Tibial nerve (tissue), 4 donors: ENCODE measurements around the gene PLCE1. TPM values are rescaled to one million over a fixed set of nuclear protein-coding genes. Genes with fewer than 3 reads are reported as not detected.

Source experiments
- DNase-seq, 2 donors: peaks; one replicate each; pipeline ENCODE4 v3.0.0-alpha.2; 2019; ENCODE audit warnings: low spot score in 2 of 2
- H3K27ac ChIP-seq, 4 donors: fragments of 200-600 bp; sonication (generic) in 3 of 4; one replicate each; pipeline ENCODE4 v1.5.1; 2017 to 2019; ENCODE audit warnings: mild to moderate bottlenecking in 1 of 4
- H3K27me3 ChIP-seq, 2 donors: fragments of 200-600 bp; sonication (generic) in 1 of 2; one replicate each; pipeline versions ENCODE4 v1.5.1 to v1.6.0; 2017 to 2019
- H3K36me3 ChIP-seq, 3 donors: fragments of 200-600 bp; sonication (generic); one replicate each; pipeline ENCODE4 v1.5.1; 2018 to 2019
- H3K4me1 ChIP-seq, 4 donors: fragments of 200-600 bp; sonication (generic) in 3 of 4; one replicate each; pipeline ENCODE4 v1.5.1; 2017 to 2019
- H3K4me3 ChIP-seq, 4 donors: fragments of 200-600 bp; sonication (generic) in 3 of 4; one replicate each; pipeline ENCODE4 v1.5.1; 2017 to 2019; ENCODE audit warnings: mild to moderate bottlenecking in 1 of 4, moderate library complexity in 1 of 4
- H3K9me3 ChIP-seq, 4 donors: fragments of 200-600 bp; sonication (generic) in 3 of 4; one replicate each; pipeline ENCODE4 v1.5.1; 2017 to 2019
- EP300 ChIP-seq, 2 donors: sonication (generic); formaldehyde crosslinking; IDR thresholded peaks; one replicate each; pipeline ENCODE4 v1.6.1; 2017; ENCODE audit warnings: antibody characterized with exemption in 2 of 2, mild to moderate bottlenecking in 1 of 2
- POLR2A ChIP-seq, 2 donors: fragments of 450-650 bp; IDR thresholded peaks; one replicate each; pipeline ENCODE4 v1.6.1; 2017; ENCODE audit warnings: antibody characterized with exemption in 2 of 2, mild to moderate bottlenecking in 2 of 2, moderate library complexity in 2 of 2
- WGBS, 2 donors: methylation state at CpG; one replicate each; pipeline ENCODE4 v1.1.5; 2018; 5-methylcytosine and 5-hydroxymethylcytosine counted together
- total RNA-seq, 4 donors: library from RNA; depleted of rRNA; stranded (reverse); fragments of >200 nt; gene quantifications; one replicate each; pipeline ENCODE4 v1.1.0, GENCODE V29; 2016
- TF ChIP-seq, protein P1 (sequence below), 5 experiments: fragments of 200-600 bp in 3 of 5; fragments of 450-650 bp in 2 of 5; sonication (generic) in 3 of 5; IDR thresholded peaks; one replicate each; pipeline ENCODE4 v1.5.1; 2016 to 2019; ENCODE audit warnings: antibody characterized with exemption in 5 of 5, mild to moderate bottlenecking in 3 of 5, moderate library complexity in 2 of 5

The PLCE1 gene
- total RNA-seq, 4 donors from 2014 or later: 16.3 to 30.6 (median 22.7) TPM

DNA sequence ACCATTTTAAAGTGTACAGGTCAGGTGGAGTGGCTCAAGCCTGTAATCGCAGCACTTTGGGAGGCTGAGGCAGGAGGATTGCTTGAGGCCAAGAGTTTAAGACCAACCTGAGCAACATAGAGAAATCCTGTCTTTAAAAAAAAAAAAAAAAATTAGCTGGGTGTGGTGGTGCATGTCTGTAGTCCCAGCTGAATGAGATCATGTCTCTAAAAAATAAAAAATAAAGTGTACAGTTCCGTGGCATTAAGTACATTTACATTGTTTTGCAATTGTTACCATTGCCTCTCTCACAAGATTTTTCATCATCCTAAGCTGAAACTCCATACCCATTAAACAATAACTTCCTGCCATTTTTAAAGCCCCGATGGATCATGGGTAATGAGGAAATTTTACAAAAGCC, 20.6 kb downstream of the PLCE1 start:
- TF ChIP-seq POLR2A (IDR thresholded peaks at IDR 0.05): no peak
- TF ChIP-seq, protein P1, sequence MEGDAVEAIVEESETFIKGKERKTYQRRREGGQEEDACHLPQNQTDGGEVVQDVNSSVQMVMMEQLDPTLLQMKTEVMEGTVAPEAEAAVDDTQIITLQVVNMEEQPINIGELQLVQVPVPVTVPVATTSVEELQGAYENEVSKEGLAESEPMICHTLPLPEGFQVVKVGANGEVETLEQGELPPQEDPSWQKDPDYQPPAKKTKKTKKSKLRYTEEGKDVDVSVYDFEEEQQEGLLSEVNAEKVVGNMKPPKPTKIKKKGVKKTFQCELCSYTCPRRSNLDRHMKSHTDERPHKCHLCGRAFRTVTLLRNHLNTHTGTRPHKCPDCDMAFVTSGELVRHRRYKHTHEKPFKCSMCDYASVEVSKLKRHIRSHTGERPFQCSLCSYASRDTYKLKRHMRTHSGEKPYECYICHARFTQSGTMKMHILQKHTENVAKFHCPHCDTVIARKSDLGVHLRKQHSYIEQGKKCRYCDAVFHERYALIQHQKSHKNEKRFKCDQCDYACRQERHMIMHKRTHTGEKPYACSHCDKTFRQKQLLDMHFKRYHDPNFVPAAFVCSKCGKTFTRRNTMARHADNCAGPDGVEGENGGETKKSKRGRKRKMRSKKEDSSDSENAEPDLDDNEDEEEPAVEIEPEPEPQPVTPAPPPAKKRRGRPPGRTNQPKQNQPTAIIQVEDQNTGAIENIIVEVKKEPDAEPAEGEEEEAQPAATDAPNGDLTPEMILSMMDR (IDR thresholded peaks at IDR 0.05): no peak
- no peak for TF ChIP-seq EP300 (IDR thresholded peaks at IDR 0.05)
- H3K27ac ChIP-seq: no peak overlapping the region
- no peaks in the 10 kb centered on the region for H3K27me3 ChIP-seq
- H3K4me1 ChIP-seq: peaks cover 0 to 18% (median 6%) of the 10 kb centered on the region in 4 donors
- no peak for DNase-seq
- no peak overlapping the region for H3K4me3 ChIP-seq
- 83 to 85% methylated on average over 3 of the region's 3 CpGs for WGBS, 2 donors
- no peaks in the 10 kb centered on the region for H3K36me3 ChIP-seq
- no peaks in the 10 kb centered on the region for H3K9me3 ChIP-seq

DNA sequence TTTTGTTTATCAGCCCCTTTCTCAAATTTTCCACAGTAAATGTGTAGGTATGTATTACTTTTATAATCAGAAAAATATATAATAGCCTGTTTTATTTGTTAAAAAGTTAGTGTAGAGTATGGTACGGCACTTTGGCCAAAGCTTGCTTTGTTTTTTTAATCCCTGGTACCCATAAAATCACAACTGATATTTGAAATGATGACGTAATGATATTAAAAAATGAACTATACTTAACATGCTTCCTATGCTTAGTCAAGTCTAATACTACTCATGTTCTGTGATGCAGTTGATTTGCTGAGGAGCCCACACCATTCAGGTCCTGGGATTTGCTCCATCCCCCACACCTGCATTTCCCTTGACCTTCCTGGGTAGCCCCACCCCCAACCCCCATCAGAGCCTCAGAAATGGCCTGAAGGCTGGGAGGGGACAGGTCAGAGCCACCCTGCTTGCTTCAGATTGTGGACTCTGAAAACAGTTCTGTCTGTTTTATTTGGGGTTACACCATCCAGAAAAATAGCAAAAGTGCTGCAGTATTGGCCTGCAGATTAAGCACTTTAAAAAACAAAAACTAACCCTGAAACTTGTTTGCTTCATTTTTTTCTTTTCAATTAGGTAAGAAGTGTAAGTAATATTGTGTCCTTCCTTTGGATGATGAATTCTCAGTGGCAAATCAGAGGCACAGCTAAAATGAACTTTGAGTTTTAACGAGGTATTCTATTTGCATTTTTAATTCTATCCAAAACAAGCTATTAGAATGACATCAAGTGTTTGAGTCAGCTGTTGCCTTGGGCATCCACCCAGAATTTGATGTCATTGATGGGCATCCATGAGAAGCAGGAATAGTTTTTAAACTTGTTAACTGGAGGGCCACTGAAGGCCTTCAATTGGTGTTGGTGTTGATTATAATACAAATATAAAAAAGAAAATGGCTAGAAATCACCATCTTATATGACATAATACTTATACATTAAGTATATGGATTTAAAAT, 23.3 kb downstream of the PLCE1 start:
- DNase-seq: no peak
- Histone ChIP-seq H3K27me3 (no peaks in the 10 kb centered on the region), H3K36me3 (no peaks in the 10 kb centered on the region), H3K4me3 (no peak overlapping the region), H3K4me1 (peaks cover 0 to 18% (median 6%) of the 10 kb centered on the region in 4 donors), H3K9me3 (no peaks in the 10 kb centered on the region), H3K27ac (peak overlapping the region in 1 of 4 donors; percentile 25)
- TF ChIP-seq, protein P1 (IDR thresholded peaks at IDR 0.05): no peak
- no peak for TF ChIP-seq POLR2A (IDR thresholded peaks at IDR 0.05)
- WGBS, 2 donors: 52 to 54% methylated on average over 3 of the region's 3 CpGs

DNA sequence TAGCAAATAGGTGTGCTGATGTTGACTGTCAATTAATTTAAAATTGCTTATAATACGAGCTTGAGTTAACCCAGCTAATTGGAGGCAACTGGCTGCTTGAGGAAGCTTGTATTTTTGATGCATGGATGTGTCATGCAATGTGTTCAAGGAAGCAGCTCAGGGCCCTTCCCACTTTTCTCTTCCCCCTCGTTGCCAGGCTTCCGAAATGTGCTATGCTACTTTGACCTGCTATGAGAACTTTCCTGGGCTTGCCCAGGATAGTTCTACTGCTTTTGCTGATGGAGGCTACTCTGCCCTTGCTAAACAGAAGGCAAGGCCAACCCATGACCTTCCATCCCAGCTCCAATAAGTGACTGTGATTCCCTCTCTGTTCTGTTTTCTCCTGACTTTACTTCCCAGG, 24.4 kb downstream of the PLCE1 start:
- Histone ChIP-seq H3K27me3 (no peaks in the 10 kb centered on the region), H3K9me3 (no peaks in the 10 kb centered on the region), H3K27ac (no peak overlapping the region), H3K4me1 (peaks cover 0 to 18% (median 6%) of the 10 kb centered on the region in 4 donors), H3K4me3 (no peak overlapping the region), H3K36me3 (no peaks in the 10 kb centered on the region)
- no peak for DNase-seq
- 58 to 71% methylated on average over 3 of the region's 3 CpGs for WGBS, 2 donors
- TF ChIP-seq POLR2A (IDR thresholded peaks at IDR 0.05): no peak
- TF ChIP-seq EP300 (IDR thresholded peaks at IDR 0.05): no peak
- TF ChIP-seq, protein P1 (IDR thresholded peaks at IDR 0.05): no peak

DNA sequence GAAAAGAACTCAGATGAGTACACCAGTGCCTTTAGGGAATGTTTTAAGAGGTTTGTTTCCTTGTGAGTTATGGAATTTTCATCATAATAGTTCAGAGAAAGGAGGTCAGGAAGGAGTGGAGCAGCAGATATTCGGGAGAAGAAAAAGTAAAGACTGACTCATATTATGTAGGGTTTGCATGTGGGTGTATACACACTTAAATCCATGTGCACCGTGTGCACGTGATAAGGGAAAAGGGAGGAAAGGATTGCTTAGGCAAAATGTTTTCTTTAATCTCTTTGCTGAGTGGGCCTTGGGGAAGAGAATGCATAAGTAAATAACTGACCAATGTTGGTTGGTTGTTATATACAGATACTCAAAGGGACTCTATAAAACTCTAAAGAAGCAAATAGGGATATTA, 30.2 kb downstream of the PLCE1 start:
- DNase-seq: no peak
- Histone ChIP-seq H3K27me3 (no peaks in the 10 kb centered on the region), H3K9me3 (peaks cover 0 to 27% (median 6%) of the 10 kb centered on the region in 4 donors), H3K4me3 (no peak overlapping the region), H3K36me3 (peaks cover 0 to 5% (median 0%) of the 10 kb centered on the region in 3 donors), H3K27ac (no peak overlapping the region), H3K4me1 (no peaks in the 10 kb centered on the region)
- TF ChIP-seq, protein P1 (IDR thresholded peaks at IDR 0.05): no peak
- TF ChIP-seq POLR2A (IDR thresholded peaks at IDR 0.05): no peak
- TF ChIP-seq EP300 (IDR thresholded peaks at IDR 0.05): no peak
- 19 to 22% methylated on average over 3 of the region's 3 CpGs for WGBS, 2 donors

DNA sequence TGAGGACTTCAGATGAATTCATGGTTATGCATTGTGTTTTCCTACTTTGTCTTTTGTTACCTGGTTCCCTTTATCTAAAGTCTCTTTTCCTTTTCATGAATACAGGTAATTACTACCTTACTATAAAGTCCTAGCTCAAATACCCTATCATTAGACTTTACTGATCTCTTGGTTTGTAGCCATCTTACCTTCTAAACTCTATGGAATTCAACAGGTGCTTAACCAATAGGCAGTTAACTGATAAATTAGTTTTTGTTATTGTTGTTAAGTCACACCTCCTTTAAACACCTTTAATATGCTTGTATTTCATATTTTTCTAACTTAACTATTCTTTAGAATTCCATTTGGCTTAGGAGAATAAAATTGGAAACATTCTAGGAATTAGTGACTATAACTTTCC, 30.7 kb downstream of the PLCE1 start:
- Histone ChIP-seq H3K4me1 (no peaks in the 10 kb centered on the region), H3K27ac (no peak overlapping the region), H3K9me3 (peaks cover 0 to 32% (median 9%) of the 10 kb centered on the region in 4 donors), H3K36me3 (peaks cover 0 to 7% (median 0%) of the 10 kb centered on the region in 3 donors), H3K27me3 (no peaks in the 10 kb centered on the region), H3K4me3 (no peak overlapping the region)
- TF ChIP-seq EP300 (IDR thresholded peaks at IDR 0.05) (no peak), POLR2A (IDR thresholded peaks at IDR 0.05) (no peak)
- TF ChIP-seq, protein P1 (IDR thresholded peaks at IDR 0.05): no peak
- DNase-seq: no peak
